Activated naive CD4-positive, alpha-beta T cell treated with anti-CD3 and anti-CD28 coated beads, Interleukin-2, amount 50 U/mL, for 72 hours (primary cell): ENCODE measurements around the gene PCP4L1. TPM values are rescaled to one million over a fixed set of nuclear protein-coding genes. Genes with fewer than 3 reads are reported as not detected.
"Not testable (repeated sequence)": the region's sequence is repeated elsewhere in the genome, so short reads cannot be mapped to it uniquely, and the experiment has no call there.

ENCODE experiments used
- ATAC-seq, 2 donors: fragments of 150-1000 bp; cut with Tn5 transposase; 2 replicates each; pipeline ENCODE4 v1.10.0; 2021; ENCODE audit warnings: mild to moderate bottlenecking in 2 of 2, moderate library complexity in 2 of 2
- DNase-seq, 2 donors: peaks; one replicate each; pipeline ENCODE4 v3.0.0; 2021 to 2022; ENCODE audit warnings: low spot score in 2 of 2
- H3K27ac Mint-ChIP-seq, 2 donors: one replicate each; pipeline ENCODE4 v1.8.0; 2022; ENCODE audit warnings: mild to moderate bottlenecking in 2 of 2, mixed read lengths in 2 of 2
- H3K36me3 Mint-ChIP-seq, 2 donors: one replicate each; pipeline ENCODE4 v1.8.0; 2022; ENCODE audit warnings: mixed read lengths in 2 of 2
- H3K9me3 Mint-ChIP-seq, 2 donors: one replicate each; pipeline ENCODE4 v1.8.0; 2022; ENCODE audit warnings: mixed read lengths in 2 of 2
- total RNA-seq, 2 donors: library from RNA; stranded (reverse); gene quantifications; one replicate each; pipeline ENCODE4 v1.2.3, GENCODE V29; 2022

PCP4L1 gene
- total RNA-seq, 2 donors from 2014 or later = 0.97 TPM; not detected in 1

GRCh38 chr1:161315841-161316674, 57.5 kb downstream of the PCP4L1 start:
- Mint-ChIP-seq H3K36me3 (peaks cover 6 to 15% of the 10 kb centered on the region in 2 donors), H3K27ac (peak overlapping the region in 1 of 2 donors; percentile 99)
- not testable (repeated sequence) for DNase-seq, ATAC-seq, H3K9me3 Mint-ChIP-seq

- Mint-ChIP-seq H3K27ac (no peak overlapping the region), H3K36me3 (peaks cover 0 to 5% of the 10 kb centered on the region in 2 donors), H3K9me3 (no peaks in the 10 kb centered on the region)
- ATAC-seq = no peak
- DNase-seq = no peak
These were observed 65.5 kb downstream of the PCP4L1 start for GRCh38 chr1:161324020-161324419.

GRCh38 chr1:161330346-161330745, 71.8 kb downstream of the PCP4L1 start:
- peaks cover 7 to 8% of the 10 kb centered on the region in 2 donors for H3K36me3 Mint-ChIP-seq
- ATAC-seq = no peak
- peak overlapping the region in 1 of 2 donors; percentile 66 for H3K27ac Mint-ChIP-seq
- DNase-seq = no peak
- H3K9me3 Mint-ChIP-seq = no peaks in the 10 kb centered on the region

GRCh38 chr1:161333166-161333565, 74.6 kb downstream of the PCP4L1 start:
- peaks cover 7 to 8% of the 10 kb centered on the region in 2 donors for H3K36me3 Mint-ChIP-seq
- ATAC-seq = no peak
- H3K9me3 Mint-ChIP-seq = no peaks in the 10 kb centered on the region
- peak overlapping the region in 1 of 2 donors; percentile 13 for H3K27ac Mint-ChIP-seq
- DNase-seq = no peak

Other genes starting within 250 kb of the PCP4L1 start
- 10 to 100 TPM; 26.0 to 63.6 TPM for gene F11R, start 237.6 kb upstream of the PCP4L1 start, total RNA-seq
- gene TSTD1, start 219.8 kb upstream of the PCP4L1 start, total RNA-seq = 10 to 100 TPM; 59.3 to 66.8 TPM
- 10 to 100 TPM; 50.8 to 90.6 TPM for gene USF1, start 212.8 kb upstream of the PCP4L1 start, total RNA-seq
- gene ARHGAP30, start 188.9 kb upstream of the PCP4L1 start, total RNA-seq = 100 to 1,000 TPM; 116 to 180 TPM
- under 1 TPM in 1 of 2 donors, not detected in 1; 0.16 TPM for gene NECTIN4, start 169.2 kb upstream of the PCP4L1 start, total RNA-seq
- 1 to 10 TPM in 1 of 2 donors, not detected in 1; 2.2 TPM for gene KLHDC9, start 160.4 kb upstream of the PCP4L1 start, total RNA-seq
- gene PFDN2, start 140.7 kb upstream of the PCP4L1 start, total RNA-seq = 100 to 1,000 TPM in 1 of 2 donors, 10 to 100 TPM in 1; 95.3 to 156 TPM
- gene NIT1, start 140.6 kb upstream of the PCP4L1 start, total RNA-seq = 10 to 100 TPM; 59.0 to 82.9 TPM
- gene DEDD, start 126.1 kb upstream of the PCP4L1 start, total RNA-seq = 10 to 100 TPM; 40.1 to 41.8 TPM
- 100 to 1,000 TPM in 1 of 2 donors, 10 to 100 TPM in 1; 95.8 to 239 TPM for gene UFC1, start 104.8 kb upstream of the PCP4L1 start, total RNA-seq
- gene USP21, start 99.2 kb upstream of the PCP4L1 start, total RNA-seq = 10 to 100 TPM; 30.3 to 60.3 TPM
- gene PPOX, start 92.3 kb upstream of the PCP4L1 start, total RNA-seq = 10 to 100 TPM; 28.2 to 41.0 TPM
- gene B4GALT3, start 81.2 kb upstream of the PCP4L1 start, total RNA-seq = 10 to 100 TPM; 39.0 to 92.4 TPM
- gene ADAMTS4, start 59.7 kb upstream of the PCP4L1 start, total RNA-seq = 1 to 10 TPM; 2.7 to 4.2 TPM
- gene NDUFS2, start 56.4 kb upstream of the PCP4L1 start, total RNA-seq = 100 to 1,000 TPM; 115 to 126 TPM
- 1 to 10 TPM in 1 of 2 donors, under 1 TPM in 1; 0.49 to 7.4 TPM for gene FCER1G, start 43.5 kb upstream of the PCP4L1 start, total RNA-seq
- gene APOA2, start 35.1 kb upstream of the PCP4L1 start, total RNA-seq = not detected
- 10 to 100 TPM; 13.3 to 17.7 TPM for gene TOMM40L, start 32.7 kb upstream of the PCP4L1 start, total RNA-seq
- gene NR1I3, start 20.5 kb upstream of the PCP4L1 start, total RNA-seq = not detected
- 1 to 10 TPM; 6.4 to 7.1 TPM for gene MPZ, start 51.2 kb downstream of the PCP4L1 start, total RNA-seq
- 100 to 1,000 TPM; 179 to 207 TPM for gene SDHC, start 55.6 kb downstream of the PCP4L1 start, total RNA-seq
- not detected for gene CFAP126, start 109.1 kb downstream of the PCP4L1 start, total RNA-seq
- under 1 TPM in 1 of 2 donors, not detected in 1; 0.49 TPM for gene FCGR2A, start 246.7 kb downstream of the PCP4L1 start, total RNA-seq